Caco-2 (cell line): ENCODE measurements around the gene HORMAD2. TPM values are rescaled to one million over a fixed set of nuclear protein-coding genes. Genes with fewer than 3 reads are reported as not detected.
"Not testable (repeated sequence)": the region's sequence is repeated elsewhere in the genome, so short reads cannot be mapped to it uniquely, and the experiment has no call there.

ENCODE experiments used
- BruUV-seq: library from RNA; stranded (reverse); fragments of 400-500 nt; replicated peaks from 2 replicates; lab custom pipeline; 2021; lab: Mats Ljungman, UMichigan
- CTCF ChIA-PET: fragments of 300-600 bp; sonication (Branson Sonifier 250); formaldehyde crosslinking; loops from one replicate; lab custom pipeline; 2022; ENCODE audit warnings: antibody characterized with exemption; lab: Charles Lee
- POLR2A ChIA-PET: fragments of 300-600 bp; sonication (Branson Sonifier 250); formaldehyde crosslinking; loops from one replicate; lab custom pipeline; 2022; ENCODE audit warnings: antibody characterized with exemption; lab: Charles Lee
- DNase-seq, 2 experiments: peaks; one replicate each; pipeline versions ENCODE4 v3.0.0 to v3.0.0-alpha.2; 2020 to 2022
- H3K27me3 ChIP-seq: replicated peaks from 2 replicates; pipeline ENCODE4 v1.6.0; 2011; ENCODE audit warnings: low read length; ENCODE audit not compliant: control insufficient read depth, insufficient read depth
- H3K36me3 ChIP-seq: 2 replicates; pipeline ENCODE4 v1.5.1; 2011; ENCODE audit warnings: low read length; ENCODE audit not compliant: control insufficient read depth, insufficient read depth
- H3K4me1 ChIP-seq: fragments of 250-450 bp; sonication (Bioruptor Pico); 2 replicates; pipeline ENCODE4 v1.5.1; 2020; ENCODE audit warnings: mild to moderate bottlenecking
- H3K4me3 ChIP-seq: 2 replicates; pipeline ENCODE4 v1.5.1; 2011; ENCODE audit warnings: low read depth, mild to moderate bottlenecking, control low read depth, low read length
- H3K9me3 ChIP-seq: fragments of 250-450 bp; sonication (Bioruptor Pico); 2 replicates; pipeline ENCODE4 v1.5.1; 2020; ENCODE audit warnings: mild to moderate bottlenecking, moderate library complexity
- H3K27ac Mint-ChIP-seq: one replicate; pipeline ENCODE4 v1.8.0; 2022; ENCODE audit warnings: mixed read lengths; ENCODE audit not compliant: unreplicated experiment
- H3K27me3 Mint-ChIP-seq: one replicate; pipeline ENCODE4 v1.8.0; 2022; ENCODE audit warnings: mixed read lengths; ENCODE audit not compliant: insufficient read depth, unreplicated experiment
- H3K36me3 Mint-ChIP-seq: one replicate; pipeline ENCODE4 v1.8.0; 2022; ENCODE audit warnings: mild to moderate bottlenecking, mixed read lengths; ENCODE audit not compliant: insufficient read depth, unreplicated experiment
- H3K4me1 Mint-ChIP-seq: one replicate; pipeline ENCODE4 v1.8.0; 2022; ENCODE audit warnings: low read depth, mixed read lengths; ENCODE audit not compliant: unreplicated experiment
- H3K4me3 Mint-ChIP-seq: one replicate; pipeline ENCODE4 v1.8.0; 2022; ENCODE audit warnings: mild to moderate bottlenecking, moderate library complexity, mixed read lengths; ENCODE audit not compliant: unreplicated experiment
- H3K9me3 Mint-ChIP-seq: one replicate; pipeline ENCODE4 v1.8.0; 2022; ENCODE audit warnings: mixed read lengths; ENCODE audit not compliant: unreplicated experiment
- intact Hi-C: fragments of 100-400 bp; cut with micrococcal nuclease; formaldehyde crosslinking; loops from one replicate; pipeline ENCODE4 v1.10.0; 2022; ENCODE audit not compliant: unreplicated experiment
- total RNA-seq: library from RNA; stranded (reverse); gene quantifications from 2 replicates; pipeline ENCODE4 v1.2.3, GENCODE V29; 2022
- TF ChIP-seq, protein P1 (sequence below), 2 experiments: fragments of 200-600 bp in 1 of 2; IDR thresholded peaks; 1 replicate in 1 of 2; 2 replicates in 1 of 2; pipeline versions ENCODE4 v1.5.1 to v1.8.0; 2011 to 2022; ENCODE audit warnings: antibody characterized with exemption in 1 of 2, control low read depth in 1 of 2, inconsistent platforms in 1 of 2, low read depth in 1 of 2, low read length in 1 of 2, mild to moderate bottlenecking in 1 of 2, moderate library complexity in 1 of 2; ENCODE audit not compliant: insufficient read depth in 1 of 2, severe bottlenecking in 1 of 2, unreplicated experiment in 1 of 2

HORMAD2 gene
- total RNA-seq, 1 experiment from 2014 or later: 3.1 TPM

DNA sequence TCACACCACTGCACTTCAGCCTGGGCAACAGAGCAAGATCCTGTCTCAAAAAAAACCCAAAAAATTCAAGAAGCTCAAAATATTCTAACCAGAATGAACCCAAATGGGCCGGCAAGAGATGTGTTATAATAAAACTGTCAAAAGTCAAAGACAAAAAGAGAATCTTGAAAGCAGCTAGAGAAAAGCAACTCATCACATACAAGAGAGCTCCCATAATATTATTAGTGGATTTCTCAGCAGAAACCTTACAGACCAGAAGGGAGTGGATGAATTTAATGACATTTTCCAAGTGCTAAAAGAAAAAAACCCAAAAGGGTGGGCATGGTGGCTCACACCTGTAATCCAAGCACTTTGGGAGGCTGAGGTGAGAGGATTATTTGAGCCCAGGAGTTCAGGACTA lies 22.9 kb upstream of the HORMAD2 start:
- peaks cover 35% of the 10 kb centered on the region for H3K4me1 Mint-ChIP-seq
- CTCF ChIA-PET: no interaction called here

DNA sequence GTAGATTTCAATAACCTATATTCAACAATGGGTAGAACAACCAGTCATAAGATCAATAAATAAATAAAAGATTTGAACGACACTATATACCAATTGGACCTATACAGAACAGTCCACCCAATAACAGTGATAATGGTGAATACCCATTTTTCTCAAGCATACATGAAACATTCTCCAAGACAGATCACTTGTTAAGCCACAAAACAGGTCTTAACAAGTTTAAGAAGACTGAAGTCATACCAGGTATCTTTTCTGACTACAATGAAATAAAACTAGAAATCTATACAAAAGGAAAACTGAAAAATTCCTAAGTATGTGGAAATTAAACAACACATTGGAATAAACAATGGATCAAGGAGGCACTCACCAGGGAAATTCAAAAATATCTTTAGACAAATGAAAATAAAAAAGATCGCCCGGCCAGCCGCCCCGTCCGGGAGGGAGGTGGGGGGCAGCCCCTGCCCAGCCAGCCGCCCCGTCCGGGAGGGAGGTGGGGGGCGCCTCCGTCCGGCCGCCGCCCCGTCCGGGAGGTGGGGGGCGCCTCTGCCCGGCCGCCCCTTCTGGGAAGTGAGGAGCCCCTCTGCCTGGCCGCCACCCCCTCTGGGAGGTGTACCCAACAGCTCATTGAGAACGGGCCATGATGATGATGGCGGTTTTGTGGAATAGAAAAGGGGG lies 20.8 kb upstream of the HORMAD2 start:
- POLR2A ChIA-PET, H3K27me3 Mint-ChIP-seq, H3K27me3 ChIP-seq, H3K4me3 Mint-ChIP-seq, CTCF ChIA-PET, H3K4me3 ChIP-seq, H3K36me3 ChIP-seq, H3K27ac Mint-ChIP-seq, BruUV-seq, DNase-seq, H3K36me3 Mint-ChIP-seq, intact Hi-C loops: not testable (repeated sequence)
- Histone ChIP-seq H3K4me1 (peaks cover 29% of the 10 kb centered on the region), H3K9me3 (peaks cover 22% of the 10 kb centered on the region)
- H3K9me3 Mint-ChIP-seq: peaks cover 33% of the 10 kb centered on the region
- peaks cover 39% of the 10 kb centered on the region for H3K4me1 Mint-ChIP-seq

More for the DNA sequence above, 22.9 kb upstream of the HORMAD2 start:
- Histone ChIP-seq H3K9me3 (peaks cover 16% of the 10 kb centered on the region; the same call in 1 of the 2 replicates), H3K27me3 (no peaks in the 10 kb centered on the region), H3K36me3 (no peaks in the 10 kb centered on the region), H3K4me1 (peaks cover 31% of the 10 kb centered on the region), H3K4me3 (no peak overlapping the region)
- Mint-ChIP-seq H3K27ac (no peak overlapping the region), H3K27me3 (no peaks in the 10 kb centered on the region), H3K36me3 (no peaks in the 10 kb centered on the region), H3K9me3 (peaks cover 22% of the 10 kb centered on the region), H3K4me3 (no peak overlapping the region)
- BruUV-seq: no TSS peak
- DNase-seq: no peak
- intact Hi-C loops: no loop called here
- TF ChIP-seq, protein P1, sequence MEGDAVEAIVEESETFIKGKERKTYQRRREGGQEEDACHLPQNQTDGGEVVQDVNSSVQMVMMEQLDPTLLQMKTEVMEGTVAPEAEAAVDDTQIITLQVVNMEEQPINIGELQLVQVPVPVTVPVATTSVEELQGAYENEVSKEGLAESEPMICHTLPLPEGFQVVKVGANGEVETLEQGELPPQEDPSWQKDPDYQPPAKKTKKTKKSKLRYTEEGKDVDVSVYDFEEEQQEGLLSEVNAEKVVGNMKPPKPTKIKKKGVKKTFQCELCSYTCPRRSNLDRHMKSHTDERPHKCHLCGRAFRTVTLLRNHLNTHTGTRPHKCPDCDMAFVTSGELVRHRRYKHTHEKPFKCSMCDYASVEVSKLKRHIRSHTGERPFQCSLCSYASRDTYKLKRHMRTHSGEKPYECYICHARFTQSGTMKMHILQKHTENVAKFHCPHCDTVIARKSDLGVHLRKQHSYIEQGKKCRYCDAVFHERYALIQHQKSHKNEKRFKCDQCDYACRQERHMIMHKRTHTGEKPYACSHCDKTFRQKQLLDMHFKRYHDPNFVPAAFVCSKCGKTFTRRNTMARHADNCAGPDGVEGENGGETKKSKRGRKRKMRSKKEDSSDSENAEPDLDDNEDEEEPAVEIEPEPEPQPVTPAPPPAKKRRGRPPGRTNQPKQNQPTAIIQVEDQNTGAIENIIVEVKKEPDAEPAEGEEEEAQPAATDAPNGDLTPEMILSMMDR (IDR thresholded peaks at IDR 0.05; ENCODE audit: insufficient read depth in 1 of 2, low read depth in 1 of 2, low read length in 1 of 2, severe bottlenecking in 1 of 2, unreplicated experiment in 1 of 2): no peak
- POLR2A ChIA-PET: no interaction called here

DNA sequence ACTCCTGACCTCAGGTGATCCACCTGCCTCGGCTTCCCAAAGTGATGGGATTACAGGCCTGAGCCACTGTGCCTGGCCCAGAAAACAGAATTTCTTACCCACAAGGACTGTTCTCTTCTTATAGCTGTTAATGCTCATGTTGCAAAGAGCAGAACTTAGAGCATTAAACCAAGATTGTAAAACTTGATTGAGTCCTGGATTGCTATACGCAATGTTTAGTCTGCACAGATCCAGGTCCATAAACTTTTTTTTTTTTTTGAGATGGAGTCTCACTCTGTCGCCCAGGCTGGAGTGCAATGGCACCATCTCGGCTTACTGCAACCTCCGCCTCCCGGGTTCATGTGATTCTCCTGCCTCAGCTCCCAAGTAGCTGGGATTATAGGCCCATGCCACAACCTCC lies 19.2 kb upstream of the HORMAD2 start:
- Mint-ChIP-seq H3K9me3 (peaks cover 36% of the 10 kb centered on the region), H3K4me1 (peaks cover 37% of the 10 kb centered on the region)
- H3K36me3 ChIP-seq, H3K4me3 ChIP-seq, H3K36me3 Mint-ChIP-seq, H3K27me3 Mint-ChIP-seq, DNase-seq, POLR2A ChIA-PET, H3K27me3 ChIP-seq, H3K4me3 Mint-ChIP-seq, intact Hi-C loops, BruUV-seq, H3K27ac Mint-ChIP-seq: not testable (repeated sequence)
- peaks cover 24% of the 10 kb centered on the region for H3K9me3 ChIP-seq
- CTCF ChIA-PET: interaction anchor here (0.7 kb wide), 2 partner anchors 425 to 436 kb away, joined by 3 read pairs; no protein-coding TSS in a partner anchor
- peaks cover 21% of the 10 kb centered on the region for H3K4me1 ChIP-seq

DNA sequence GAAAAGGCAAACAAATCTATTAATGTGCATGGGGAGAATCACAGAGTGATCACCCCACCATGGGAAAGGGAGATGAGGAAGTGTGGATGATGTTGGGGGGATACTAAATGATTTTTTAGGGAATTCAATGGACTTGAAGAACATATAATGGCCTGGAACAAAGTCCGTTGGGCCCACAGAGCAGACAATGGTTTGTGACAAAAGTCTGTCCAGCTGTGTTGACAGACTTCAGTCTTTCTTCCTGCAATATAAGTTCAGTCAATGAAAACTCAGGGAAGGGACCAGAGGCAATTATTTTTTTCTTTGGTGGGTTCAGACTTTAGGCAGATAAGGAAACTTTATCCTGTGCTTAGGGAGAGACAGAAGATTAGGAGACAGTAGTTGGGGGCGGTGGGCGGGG lies 18.0 kb upstream of the HORMAD2 start:
- no peaks in the 10 kb centered on the region for H3K36me3 Mint-ChIP-seq
- peaks cover 30% of the 10 kb centered on the region for H3K4me1 Mint-ChIP-seq
- no peaks in the 10 kb centered on the region for H3K27me3 Mint-ChIP-seq
- peaks cover 26% of the 10 kb centered on the region for H3K9me3 Mint-ChIP-seq
- peak in 1 of 2 experiments; percentile 29 for DNase-seq
- TF ChIP-seq, protein P1 (IDR thresholded peaks at IDR 0.05; ENCODE audit: insufficient read depth in 1 of 2, low read depth in 1 of 2, low read length in 1 of 2, severe bottlenecking in 1 of 2, unreplicated experiment in 1 of 2): no peak
- intact Hi-C loops: loop anchor here (1.0 to 2.0 kb wide), 2 partner anchors 8 to 15 kb away; no protein-coding TSS in a partner anchor
- H3K4me3 ChIP-seq: no peak overlapping the region
- POLR2A ChIA-PET: no interaction called here
- H3K27ac Mint-ChIP-seq: peak overlapping the region; percentile 36
- H3K4me1 ChIP-seq: peaks cover 21% of the 10 kb centered on the region
- H3K36me3 ChIP-seq: no peaks in the 10 kb centered on the region
- no TSS peak for BruUV-seq
- H3K27me3 ChIP-seq: no peaks in the 10 kb centered on the region
- CTCF ChIA-PET: no interaction called here
- H3K4me3 Mint-ChIP-seq: peak overlapping the region; percentile 1
- H3K9me3 ChIP-seq: peaks cover 21% of the 10 kb centered on the region
